SK-MEL-5 (cell line): ENCODE data around the gene KIAA0513. TPM values are rescaled to one million over a fixed set of nuclear protein-coding genes. Genes with fewer than 3 reads are reported as not detected.

ENCODE experiments used
- DNase-seq: peaks from one replicate; pipeline ENCODE4 v3.0.0-alpha.2; 2016; ENCODE audit warnings: low read depth, low spot score
- in situ Hi-C: cut with HindIII; loops from 2 replicates; pipeline ENCODE4 v1.10.0; 2016; ENCODE audit warnings: low sequenced_read_pairs, high pct_unique_total_duplicates, low pct_unique_long_range_greater_than_20kb
- total RNA-seq: library from RNA; depleted of rRNA; stranded (reverse); fragments of >200 nt; shearing (Covaris generic); gene quantifications from 2 replicates; pipeline ENCODE4 v1.2.3, GENCODE V29; 2014

The KIAA0513 gene
- total RNA-seq, 1 experiment from 2014 or later: 2.9 TPM

GRCh38 chr16:85055493-85056210, 28.1 kb downstream of the KIAA0513 start:
- in situ Hi-C loops: no loop called here
- DNase-seq: no peak

GRCh38 chr16:85056211-85056748, 28.7 kb downstream of the KIAA0513 start:
- in situ Hi-C loops: no loop called here
- DNase-seq: peak; percentile 7

GRCh38 chr16:85057212-85057889, 29.8 kb downstream of the KIAA0513 start:
- in situ Hi-C loops: no loop called here
- DNase-seq: peak; percentile 11

- in situ Hi-C loops: no loop called here
- no peak for DNase-seq
Measured at GRCh38 chr16:85057948-85058347, 30.4 kb downstream of the KIAA0513 start.

- no peak for DNase-seq
- in situ Hi-C loops: no loop called here
Measured at GRCh38 chr16:85058909-85059308, 31.3 kb downstream of the KIAA0513 start.

- DNase-seq: no peak
- in situ Hi-C loops: no loop called here
Measured at GRCh38 chr16:85061566-85061965, 34.0 kb downstream of the KIAA0513 start.

- in situ Hi-C loops: no loop called here
- no peak for DNase-seq
Measured at GRCh38 chr16:85062323-85062722, 34.7 kb downstream of the KIAA0513 start.

- in situ Hi-C loops: no loop called here
- no peak for DNase-seq
Measured at GRCh38 chr16:85062845-85063244, 35.2 kb downstream of the KIAA0513 start.

GRCh38 chr16:85064186-85064585, 36.6 kb downstream of the KIAA0513 start:
- in situ Hi-C loops: no loop called here
- DNase-seq: no peak

- in situ Hi-C loops: no loop called here
- DNase-seq: no peak
Measured at GRCh38 chr16:85065099-85065498, 37.5 kb downstream of the KIAA0513 start.

GRCh38 chr16:85066346-85066885, 38.8 kb downstream of the KIAA0513 start:
- in situ Hi-C loops: no loop called here
- DNase-seq: no peak

- in situ Hi-C loops: no loop called here
Measured at GRCh38 chr16:85067024-85067423, 39.4 kb downstream of the KIAA0513 start.

GRCh38 chr16:85067426-85067825, 39.8 kb downstream of the KIAA0513 start:
- DNase-seq: no peak
- in situ Hi-C loops: no loop called here

More at GRCh38 chr16:85067024-85067423, 39.4 kb downstream of the KIAA0513 start:
- no peak for DNase-seq

GRCh38 chr16:85068746-85069145, 41.2 kb downstream of the KIAA0513 start:
- DNase-seq: no peak
- in situ Hi-C loops: no loop called here

- no peak for DNase-seq
- in situ Hi-C loops: no loop called here
Measured at GRCh38 chr16:85069171-85069570, 41.6 kb downstream of the KIAA0513 start.

- in situ Hi-C loops: no loop called here
- DNase-seq: no peak
Measured at GRCh38 chr16:85072076-85072860, 44.7 kb downstream of the KIAA0513 start.

GRCh38 chr16:85072947-85073346, 45.4 kb downstream of the KIAA0513 start:
- no peak for DNase-seq
- in situ Hi-C loops: no loop called here
